GM18519 (cell line): ENCODE measurements around the gene CDH8.
"Not testable (repeated sequence)": the region's sequence is repeated elsewhere in the genome, so short reads cannot be mapped to it uniquely, and the experiment has no call there.

Experiments used
- ATAC-seq: cut with Tn5 transposase; IDR thresholded peaks from one replicate; pipeline ENCODE4 v1.9.1; 2021; ENCODE audit warnings: mild to moderate bottlenecking, moderate library complexity; ENCODE audit not compliant: unreplicated experiment, low FRiP score

Gene CDH8

DNA sequence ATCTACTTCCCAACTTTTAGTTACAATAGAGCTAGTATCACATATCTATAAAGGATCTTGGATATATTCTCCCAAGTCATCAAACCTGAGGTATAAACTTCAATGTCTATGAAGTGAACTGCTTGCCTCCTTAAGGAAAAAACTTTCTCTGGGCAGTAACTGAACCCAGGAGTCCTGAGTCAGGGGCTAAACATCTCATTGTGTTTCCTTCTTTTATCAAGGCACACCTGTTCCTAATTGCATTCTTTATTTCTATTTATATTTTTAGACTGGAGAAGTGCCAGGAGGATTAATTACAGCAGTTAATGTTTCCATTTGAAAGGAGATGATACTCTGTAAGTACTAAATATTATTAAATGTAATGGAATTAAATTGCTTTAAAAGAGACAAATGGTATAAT, 98.6 kb downstream of the CDH8 start:
- ATAC-seq: no peak

DNA sequence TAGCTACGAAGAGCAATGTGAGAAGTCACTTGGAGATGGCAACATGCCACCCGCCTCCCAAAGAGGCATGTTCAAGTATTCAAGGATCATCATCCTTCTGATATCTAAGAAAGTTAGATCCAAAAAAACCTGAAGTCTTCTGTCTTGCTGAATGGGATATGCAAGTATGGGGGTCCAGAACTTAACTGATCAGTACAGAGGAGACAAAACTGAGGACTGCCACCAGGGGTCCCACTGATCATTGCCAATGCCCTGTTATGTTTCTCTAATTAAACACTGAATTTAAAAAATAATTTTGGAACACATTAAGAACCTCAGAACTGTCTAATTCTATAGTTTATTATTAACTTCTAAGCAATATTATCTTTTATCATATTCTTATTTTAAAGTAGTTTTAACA, 99.7 kb downstream of the CDH8 start:
- no peak for ATAC-seq

DNA sequence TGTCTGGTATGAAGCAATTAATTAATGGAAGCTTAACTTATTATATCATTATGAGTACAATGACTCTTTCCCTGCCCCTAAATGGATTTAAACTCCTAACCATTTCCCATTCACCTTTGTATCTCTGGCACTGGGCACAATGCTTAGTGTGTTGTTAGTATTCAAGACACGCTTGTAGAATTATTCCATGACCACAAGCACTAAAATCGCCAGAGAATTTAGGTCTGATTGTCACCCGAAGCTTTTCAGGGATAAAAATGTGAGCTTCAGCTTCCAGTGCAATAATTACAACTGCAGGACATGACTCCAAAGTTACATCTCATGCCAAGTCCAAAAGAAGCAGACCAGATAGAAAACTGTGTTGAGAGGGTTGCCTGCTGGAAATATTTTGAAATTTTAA, 101.6 kb downstream of the CDH8 start:
- no peak for ATAC-seq

DNA sequence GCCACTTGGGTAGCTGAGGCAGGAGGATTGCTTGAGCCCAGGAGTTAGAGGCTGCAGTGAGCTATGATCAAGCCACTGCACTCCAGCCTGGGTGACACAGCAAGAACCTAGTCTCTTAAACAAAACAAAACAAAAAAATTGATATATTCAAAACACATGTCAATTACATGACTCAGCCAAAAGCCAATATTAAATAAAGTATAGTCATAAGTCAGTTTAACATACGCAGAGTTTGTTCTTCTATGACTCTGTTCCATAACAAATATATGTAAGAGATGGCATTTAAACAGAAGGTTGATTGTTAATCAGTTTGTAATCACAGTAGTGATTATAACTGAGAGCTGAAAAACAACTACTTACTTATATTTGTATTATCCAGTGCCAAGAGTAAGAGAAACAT, 106.5 kb downstream of the CDH8 start:
- ATAC-seq: no peak

DNA sequence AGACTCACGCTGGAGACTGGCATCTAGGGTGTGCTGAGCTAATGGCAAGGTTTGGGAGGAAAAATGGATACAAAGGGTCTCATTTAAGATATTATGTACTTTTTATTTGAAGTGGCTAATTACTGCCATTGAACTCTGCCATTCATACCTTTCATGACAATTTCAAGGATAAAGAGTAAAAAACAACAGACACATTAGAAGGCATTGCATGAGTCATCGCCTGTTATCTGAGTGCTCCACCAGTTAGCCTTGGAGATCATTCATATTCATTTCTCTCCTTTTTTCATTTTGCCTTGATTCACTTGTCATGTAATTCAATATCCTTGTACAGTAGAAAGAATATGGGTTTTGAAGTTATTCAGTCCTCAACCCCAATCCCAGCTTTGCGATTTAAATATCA, 109.5 kb downstream of the CDH8 start:
- no peak for ATAC-seq

DNA sequence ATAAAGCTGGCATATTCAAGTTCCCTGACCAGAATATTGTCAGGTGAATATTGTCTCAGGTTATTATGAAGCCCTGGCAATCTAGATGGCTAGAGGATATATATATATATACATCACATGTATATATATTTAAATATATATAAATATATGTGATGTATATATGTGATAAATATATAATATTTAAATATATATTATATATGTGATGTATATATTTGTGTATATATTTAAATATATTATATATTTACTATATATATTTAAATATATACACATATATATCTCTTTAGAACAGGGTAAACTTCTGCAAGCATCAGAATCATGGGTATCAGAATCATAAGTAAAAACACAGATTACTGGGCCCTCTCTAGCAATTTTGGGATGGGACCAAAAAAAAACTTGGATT, 112.6 kb downstream of the CDH8 start:
- ATAC-seq: no peak

DNA sequence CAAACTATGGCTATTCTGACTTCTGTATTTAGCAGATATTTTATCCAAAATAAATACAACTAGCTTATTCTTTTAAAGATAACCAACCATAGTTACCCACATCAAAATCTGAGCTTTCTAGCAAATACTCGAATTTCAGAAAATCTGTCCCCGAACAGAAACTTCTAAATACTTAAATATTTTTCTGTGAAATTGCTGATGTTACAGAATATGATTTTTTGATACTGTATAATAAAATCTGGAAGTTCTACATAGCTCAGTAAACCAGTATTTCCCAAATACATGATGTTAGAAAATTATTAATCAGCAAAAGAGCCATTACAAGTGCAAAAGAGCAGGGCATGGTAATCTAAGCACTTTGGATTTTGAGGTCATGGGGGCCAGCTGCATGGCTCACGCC, 114.9 kb downstream of the CDH8 start:
- no peak for ATAC-seq

DNA sequence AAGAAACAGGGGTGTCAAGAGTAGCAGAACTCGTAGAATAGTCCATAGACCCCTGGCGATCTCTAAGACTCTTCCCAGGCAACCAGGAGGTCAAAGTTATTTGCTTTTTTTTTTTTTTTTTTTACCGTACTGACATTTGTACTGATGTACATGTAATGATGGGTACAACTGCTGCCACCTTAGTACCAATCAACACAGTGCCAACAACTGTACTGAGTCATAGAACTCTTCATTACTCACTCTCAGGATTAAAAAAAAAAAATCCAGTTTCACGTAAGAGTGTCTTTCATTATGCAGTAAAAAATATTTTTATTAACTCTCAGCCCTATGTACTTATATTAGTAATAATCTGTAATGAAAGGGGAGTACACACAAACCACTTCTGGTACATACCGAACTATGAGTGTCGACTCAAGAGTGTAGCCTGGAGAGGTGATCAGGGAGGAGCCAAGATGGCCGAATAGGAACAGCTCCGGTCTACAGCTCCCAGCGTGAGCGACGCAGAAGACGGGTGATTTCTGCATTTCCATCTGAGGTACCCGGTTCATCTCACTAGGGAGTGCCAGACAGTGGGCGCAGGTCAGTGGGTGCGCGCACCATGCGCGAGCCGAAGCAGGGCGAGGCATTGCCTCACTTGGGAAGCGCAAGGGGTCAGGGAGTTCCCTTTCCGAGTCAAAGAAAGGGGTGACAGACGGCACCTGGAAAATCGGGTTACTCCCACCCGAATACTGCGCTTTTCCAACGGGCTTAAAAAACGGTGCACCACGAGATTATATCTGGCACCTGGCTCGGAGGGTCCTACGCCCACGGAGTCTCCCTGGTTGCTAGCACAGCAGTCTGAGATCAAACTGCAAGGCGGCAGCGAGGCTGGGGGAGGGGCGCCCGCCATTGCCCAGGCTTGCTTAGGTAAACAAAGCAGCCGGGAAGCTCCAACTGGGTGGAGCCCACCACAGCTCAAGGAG, 118.1 kb downstream of the CDH8 start:
- not testable (repeated sequence) for ATAC-seq

DNA sequence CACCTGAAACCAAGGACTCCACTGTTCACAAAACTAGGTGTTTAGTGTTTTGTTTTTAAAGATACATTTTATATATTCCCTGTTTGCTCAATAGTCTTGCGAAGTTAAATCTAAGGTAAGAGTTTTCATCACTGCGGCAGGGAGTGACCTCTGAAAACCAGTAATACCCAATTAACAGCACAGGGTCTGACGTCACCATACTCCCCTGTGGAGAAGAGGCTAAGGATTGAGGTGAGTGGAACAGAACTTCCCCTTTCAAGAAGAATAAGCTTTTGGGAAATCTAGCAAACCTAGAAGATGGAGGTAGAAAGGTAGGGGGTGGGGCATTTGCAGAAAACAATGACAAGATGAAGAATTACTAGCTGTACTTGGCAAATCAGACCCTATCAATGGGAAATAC, 120.7 kb downstream of the CDH8 start:
- no peak for ATAC-seq

DNA sequence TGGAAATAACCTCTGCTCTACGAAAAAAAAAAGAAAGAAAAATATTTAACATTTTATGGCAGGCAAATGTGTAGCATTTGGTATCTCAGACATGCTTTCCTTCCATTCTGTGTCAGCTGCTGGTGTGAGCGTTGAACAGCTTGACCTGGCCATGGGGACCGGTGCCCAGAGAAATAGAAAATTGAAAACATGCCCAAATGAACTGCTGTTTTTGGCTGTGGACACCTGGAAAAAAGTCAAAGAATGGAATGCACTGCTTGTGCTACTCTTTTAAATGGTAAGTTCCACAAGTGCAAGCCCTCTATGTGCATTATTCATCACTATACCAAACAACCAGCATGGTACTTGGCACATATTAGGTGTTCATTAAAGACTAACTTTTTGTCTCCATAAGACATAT, 127.2 kb downstream of the CDH8 start:
- no peak for ATAC-seq

DNA sequence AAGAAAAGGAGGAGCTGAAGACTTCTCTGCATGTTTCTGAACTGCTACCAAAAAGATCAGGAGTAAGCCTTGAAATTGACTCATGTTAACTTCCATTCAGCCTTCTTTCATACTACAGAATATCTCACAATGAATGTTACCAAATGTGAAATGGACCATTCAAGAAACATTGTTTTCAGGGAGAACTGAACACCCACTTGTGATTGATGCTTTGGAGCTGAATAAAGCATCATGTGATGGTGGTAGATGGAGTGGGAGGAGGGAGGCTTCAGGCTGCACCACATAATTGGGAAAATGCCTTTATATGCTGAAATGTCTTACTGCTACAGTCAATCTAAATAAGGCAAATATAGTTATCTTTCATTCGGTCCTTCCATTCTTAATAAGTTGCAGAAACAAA, 127.8 kb downstream of the CDH8 start:
- no peak for ATAC-seq

DNA sequence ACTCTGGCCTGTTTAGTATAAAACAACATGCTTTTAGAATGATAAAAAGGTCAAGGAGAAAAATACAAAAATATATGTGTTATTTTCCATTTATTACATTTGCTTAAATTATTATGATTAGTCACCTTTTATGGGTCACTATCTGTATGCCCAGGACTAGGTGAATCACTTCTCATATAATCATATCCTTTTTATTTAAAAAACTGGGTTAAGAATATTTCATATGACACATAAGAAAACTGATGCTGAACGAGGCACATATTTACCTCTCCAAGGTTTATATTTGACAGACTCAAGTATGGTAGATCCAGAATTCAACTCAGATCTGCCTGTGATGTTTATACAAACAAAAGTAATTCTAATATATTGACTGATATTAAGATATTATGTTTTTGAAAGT, 134.5 kb downstream of the CDH8 start:
- ATAC-seq: no peak

DNA sequence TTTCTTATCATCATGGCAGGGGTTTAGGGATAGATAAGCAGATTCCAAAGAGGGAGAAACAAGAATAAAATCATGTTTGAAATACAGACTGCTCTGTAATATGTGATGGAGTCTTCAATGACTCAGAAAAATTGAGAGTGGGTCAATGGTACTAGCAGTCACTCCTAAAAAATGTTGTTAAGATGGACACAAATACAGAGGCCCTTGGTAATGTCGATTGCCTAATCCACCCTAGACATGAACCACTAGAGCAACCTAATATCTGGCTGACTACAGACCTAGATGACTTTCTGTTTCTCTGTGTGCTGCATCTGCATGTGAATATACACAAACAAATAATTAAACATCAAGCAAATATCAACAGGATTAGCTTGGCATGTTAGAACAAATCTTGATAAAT, 135.8 kb downstream of the CDH8 start:
- no peak for ATAC-seq

DNA sequence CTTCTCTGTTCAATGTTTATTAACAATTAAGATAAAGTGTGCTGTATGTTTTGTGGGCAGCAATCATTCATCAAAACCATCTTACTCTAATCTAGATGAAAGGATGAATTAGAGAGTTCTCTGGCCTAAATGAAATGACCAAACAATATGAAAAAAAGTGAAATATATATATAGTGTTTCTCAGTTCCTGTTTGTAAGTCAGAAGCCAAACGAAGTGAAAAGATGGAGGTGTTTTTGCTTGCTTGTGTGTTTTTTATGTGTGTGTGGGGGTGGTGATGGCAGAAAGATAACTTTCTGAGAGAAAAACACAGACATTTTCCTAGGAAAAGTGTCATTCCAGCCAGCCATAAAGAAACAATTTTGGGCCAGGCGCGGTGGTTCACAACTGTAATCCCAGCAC, 138.6 kb downstream of the CDH8 start:
- ATAC-seq: no peak

DNA sequence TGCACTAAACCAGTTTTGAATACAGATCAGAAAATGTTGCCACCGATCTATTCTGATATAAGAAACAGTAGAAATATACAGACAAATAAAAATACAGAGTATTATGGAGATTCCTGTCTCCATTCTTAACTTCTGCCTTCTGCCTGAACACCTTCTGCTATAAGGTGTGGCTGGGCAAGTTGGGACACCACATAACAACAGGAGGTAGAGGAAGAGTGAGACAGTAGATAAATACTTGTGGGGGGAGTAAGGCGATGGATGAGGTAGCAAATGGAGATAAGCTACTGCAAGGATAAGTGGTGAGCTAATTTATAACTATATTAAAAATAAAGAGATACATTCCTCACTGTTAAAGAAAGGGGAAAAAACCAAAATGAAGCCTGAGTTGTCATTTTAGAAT, 143.7 kb downstream of the CDH8 start:
- no peak for ATAC-seq

DNA sequence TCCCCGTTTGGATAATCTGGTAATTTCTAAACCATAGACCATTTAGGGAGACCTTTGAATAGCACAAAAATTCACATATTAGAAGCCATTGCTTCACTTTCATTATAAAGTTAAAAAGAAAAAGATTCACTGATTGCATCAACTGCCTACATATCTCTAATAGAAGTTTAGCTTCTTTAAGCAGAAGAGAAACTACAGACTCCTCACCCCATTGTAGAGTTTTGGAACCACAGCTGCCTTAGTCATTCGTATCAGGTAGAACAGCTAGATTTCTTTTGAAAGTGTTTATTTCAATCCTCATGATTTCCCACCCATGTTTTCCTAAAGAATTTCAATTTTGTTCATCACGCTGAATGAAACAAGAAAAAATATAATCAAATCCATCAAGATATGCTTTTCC, 144.8 kb downstream of the CDH8 start:
- no peak for ATAC-seq

DNA sequence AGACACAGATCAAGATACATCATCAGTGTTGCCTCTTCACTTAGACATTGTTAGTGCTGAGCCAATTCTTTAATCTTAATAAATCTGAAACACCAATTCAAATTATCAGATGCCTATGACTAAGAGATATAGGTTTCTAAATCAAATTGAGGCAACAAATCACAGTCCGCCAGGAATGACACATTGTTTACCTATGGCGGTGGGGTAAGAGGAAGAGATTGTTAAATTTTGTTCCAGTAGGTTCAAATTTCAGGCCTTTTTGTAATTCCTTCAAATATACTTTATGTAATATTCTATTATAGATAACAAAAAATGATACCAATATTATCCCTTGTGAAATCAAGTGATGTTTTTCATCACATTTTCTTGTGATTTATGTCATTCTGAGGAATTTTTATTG, 145.9 kb downstream of the CDH8 start:
- no peak for ATAC-seq

DNA sequence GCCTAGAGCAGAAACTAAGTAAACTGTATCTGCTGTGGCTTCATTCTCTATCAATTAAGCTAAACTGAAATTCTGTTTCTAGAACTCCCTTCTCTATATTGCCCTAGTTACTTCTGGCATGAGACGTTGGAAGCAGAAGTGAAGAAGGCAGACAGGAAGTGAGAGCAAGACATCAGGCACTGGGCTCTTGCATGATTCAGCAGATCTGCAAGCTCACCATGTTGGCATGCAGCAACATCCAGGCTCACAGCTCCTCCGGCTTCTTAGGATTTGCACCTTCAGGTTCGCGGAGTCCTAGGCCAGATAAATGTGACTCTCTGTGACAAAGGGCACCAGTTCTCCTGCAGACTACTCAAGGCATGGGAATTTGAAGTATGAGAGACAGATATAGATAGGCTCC, 148.3 kb downstream of the CDH8 start:
- no peak for ATAC-seq

DNA sequence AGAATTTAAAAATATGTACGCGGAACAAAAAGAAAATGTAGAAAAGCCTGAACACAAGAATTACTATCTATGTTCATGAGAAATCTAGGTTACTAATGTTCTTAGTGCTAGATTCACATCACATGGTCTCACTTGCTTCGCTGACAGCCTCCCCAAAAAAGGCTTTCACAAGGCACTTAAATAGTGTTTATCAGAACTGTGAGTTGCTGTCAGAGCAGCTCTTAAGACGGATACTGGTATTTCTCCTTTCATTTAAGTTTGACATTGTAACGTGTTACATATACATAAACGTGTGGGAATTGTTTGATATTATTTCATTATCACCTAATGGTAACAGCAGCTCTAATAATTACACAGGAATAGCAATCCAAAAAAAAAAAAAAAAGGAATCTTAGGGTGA, 150.9 kb downstream of the CDH8 start:
- no peak for ATAC-seq

DNA sequence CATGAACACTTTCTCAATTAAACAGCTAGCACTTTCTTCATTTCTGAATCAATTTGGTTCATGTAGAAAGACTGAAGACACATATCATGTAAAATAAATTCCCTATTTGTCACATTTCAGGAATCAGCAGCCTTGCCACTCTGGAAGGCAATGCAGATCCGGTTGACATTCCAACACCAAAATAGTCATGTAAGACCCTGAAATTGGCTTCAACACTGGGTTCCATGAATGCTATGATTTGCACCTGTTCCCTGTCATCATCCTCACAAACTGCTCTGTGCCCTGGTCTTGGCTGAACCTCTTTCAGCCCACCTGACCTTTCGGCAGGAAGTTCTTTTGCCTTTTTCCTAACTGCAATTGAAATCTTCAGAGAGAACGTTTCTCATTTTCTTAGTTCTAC, 156.9 kb downstream of the CDH8 start:
- no peak for ATAC-seq

DNA sequence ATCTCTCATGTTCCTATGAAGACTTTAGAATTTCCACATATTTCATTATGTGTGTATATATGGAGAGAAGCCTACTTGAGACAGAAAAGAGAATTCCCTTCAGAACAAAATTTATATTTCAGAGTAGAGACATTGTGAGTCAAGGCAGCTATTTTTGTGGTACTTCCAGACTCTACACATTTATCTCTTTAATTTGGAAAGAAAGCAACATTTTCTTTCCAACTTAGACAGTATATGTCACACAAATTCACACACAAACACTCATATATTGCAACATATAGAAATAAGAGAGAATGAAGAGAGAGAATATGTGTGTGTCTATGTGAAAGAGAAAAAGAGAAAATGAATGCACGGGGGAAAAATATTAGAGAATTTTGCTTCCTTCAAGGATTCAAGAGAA, 158.8 kb downstream of the CDH8 start:
- ATAC-seq: no peak

DNA sequence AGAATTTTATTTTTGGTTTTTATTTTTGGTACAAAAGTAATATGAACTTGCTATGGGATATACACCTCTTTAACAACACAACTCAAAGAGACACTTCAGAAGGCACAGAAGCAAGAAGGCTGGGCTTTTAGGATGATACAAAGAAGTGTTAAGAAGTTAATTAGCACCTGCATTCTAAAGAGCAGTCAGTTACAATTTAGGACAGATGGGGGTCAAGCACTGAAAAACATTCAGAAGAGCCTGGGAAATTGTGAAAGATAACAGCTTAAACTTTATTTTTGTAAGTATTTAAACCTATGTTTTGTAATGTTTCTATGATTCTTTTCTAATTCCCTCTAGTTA, 163.5 kb downstream of the CDH8 start:
- no peak for ATAC-seq
